Right lobe of liver (tissue), 6 donors: ENCODE data around the gene FAIM. TPM values are rescaled to one million over a fixed set of nuclear protein-coding genes. Genes with fewer than 3 reads are reported as not detected.

Experiments
- ATAC-seq, 4 donors: fragments of 200-7000 bp; cut with Tn5 transposase; one replicate each; pipeline ENCODE4 v1.9.1; 2020; ENCODE audit warnings: mild to moderate bottlenecking in 4 of 4, moderate library complexity in 4 of 4
- DNase-seq, 3 donors: peaks; one replicate each; pipeline ENCODE4 v3.0.0-alpha.2; 2020
- H3K27ac ChIP-seq, 3 donors: fragments of 200-600 bp; one replicate each; pipeline ENCODE4 v1.8.0; 2022
- H3K27me3 ChIP-seq, 2 donors: fragments of 200-600 bp; one replicate each; pipeline ENCODE4 v1.8.0; 2022
- H3K36me3 ChIP-seq, 4 donors: fragments of 200-600 bp; sonication (generic) in 1 of 4; one replicate each; pipeline versions ENCODE4 v1.5.1 to v1.8.0; 2017 to 2022; ENCODE audit warnings: control low read depth in 1 of 4
- H3K4me1 ChIP-seq, 4 donors: fragments of 200-600 bp; sonication (generic) in 1 of 4; one replicate each; pipeline versions ENCODE4 v1.5.1 to v1.8.0; 2017 to 2022; ENCODE audit warnings: control low read depth in 1 of 4
- H3K4me3 ChIP-seq, 3 donors: fragments of 200-600 bp; one replicate each; pipeline ENCODE4 v1.8.0; 2022
- H3K9me3 ChIP-seq, 4 donors: fragments of 200-600 bp; sonication (generic) in 1 of 4; one replicate each; pipeline versions ENCODE4 v1.5.1 to v1.8.0; 2017 to 2022; ENCODE audit warnings: control low read depth in 1 of 4
- POLR2A ChIP-seq: fragments of 450-650 bp; IDR thresholded peaks from one replicate; pipeline ENCODE4 v1.6.1; 2017; ENCODE audit warnings: antibody characterized with exemption, mild to moderate bottlenecking
- WGBS: methylation state at CpG from one replicate; pipeline ENCODE4 v1.1.6; 2018; ENCODE audit warnings: low coverage, low lambda C conversion rate; ENCODE audit not compliant: insufficient coverage; ENCODE audit errors: missing lambda C conversion rate; 5-methylcytosine and 5-hydroxymethylcytosine counted together
- intact Hi-C, 2 donors: fragments of 100-400 bp; cut with DNase I; formaldehyde crosslinking; loops; one replicate each; pipeline versions ENCODE4 v1.11.2 to v1.14.1; 2022
- total RNA-seq, 6 experiments: library from RNA; depleted of rRNA in 2 of 6; stranded (reverse); fragments of >200 nt in 2 of 6; fragmentation: NEBNext Ultra II Directional in 3 of 6; extraction: Animal tissue kit (Norgen Biotek cat#: 25700) in 3 of 6; gene quantifications; one replicate each; pipeline versions ENCODE4 v1.1.0 to v1.2.4, GENCODE V29; 2016 to 2023
- TF ChIP-seq, protein P1 (sequence below), 4 donors: fragments of 200-600 bp in 3 of 4; fragments of 450-650 bp in 1 of 4; IDR thresholded peaks; one replicate each; pipeline versions ENCODE4 v1.5.1 to v1.8.0; 2016 to 2022; ENCODE audit warnings: antibody characterized with exemption in 4 of 4, mild to moderate bottlenecking in 2 of 4
- donor health status: DM: no; HTN: yes; CAD: no.
- donor health status: DM: no; HTN: no; CAD: no.
- donor health status: DM: no; HTN: no; CAD: no.
- donor health status: DM: no; HTN: yes; CAD: no.
- donor health status: DM: no; HTN: yes; CAD: no.

FAIM gene
- total RNA-seq, 6 experiments from 2014 or later: 3.3 to 6.1 (median 3.9) TPM

DNA sequence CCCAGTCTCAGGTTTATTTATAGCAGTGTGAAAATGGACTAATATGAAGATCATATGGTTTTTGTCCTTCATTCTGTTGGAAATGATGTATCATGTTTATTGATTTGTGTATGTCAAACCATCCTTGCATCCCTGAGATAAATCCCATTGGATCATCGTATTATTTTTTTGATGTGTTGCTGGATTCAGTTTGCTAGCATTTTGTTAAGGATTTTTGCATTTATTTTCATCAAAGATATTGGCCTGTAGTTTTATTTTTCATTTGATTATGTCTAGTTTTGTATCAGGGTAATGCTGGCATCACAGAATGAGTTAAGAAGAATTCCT, 34.3 kb downstream of the FAIM start:
- 100% methylated on average over 1 of the region's 1 CpG for WGBS
- H3K36me3 ChIP-seq: no peaks in the 10 kb centered on the region
- H3K27me3 ChIP-seq: no peaks in the 10 kb centered on the region
- H3K4me1 ChIP-seq: no peaks in the 10 kb centered on the region
- TF ChIP-seq, protein P1, sequence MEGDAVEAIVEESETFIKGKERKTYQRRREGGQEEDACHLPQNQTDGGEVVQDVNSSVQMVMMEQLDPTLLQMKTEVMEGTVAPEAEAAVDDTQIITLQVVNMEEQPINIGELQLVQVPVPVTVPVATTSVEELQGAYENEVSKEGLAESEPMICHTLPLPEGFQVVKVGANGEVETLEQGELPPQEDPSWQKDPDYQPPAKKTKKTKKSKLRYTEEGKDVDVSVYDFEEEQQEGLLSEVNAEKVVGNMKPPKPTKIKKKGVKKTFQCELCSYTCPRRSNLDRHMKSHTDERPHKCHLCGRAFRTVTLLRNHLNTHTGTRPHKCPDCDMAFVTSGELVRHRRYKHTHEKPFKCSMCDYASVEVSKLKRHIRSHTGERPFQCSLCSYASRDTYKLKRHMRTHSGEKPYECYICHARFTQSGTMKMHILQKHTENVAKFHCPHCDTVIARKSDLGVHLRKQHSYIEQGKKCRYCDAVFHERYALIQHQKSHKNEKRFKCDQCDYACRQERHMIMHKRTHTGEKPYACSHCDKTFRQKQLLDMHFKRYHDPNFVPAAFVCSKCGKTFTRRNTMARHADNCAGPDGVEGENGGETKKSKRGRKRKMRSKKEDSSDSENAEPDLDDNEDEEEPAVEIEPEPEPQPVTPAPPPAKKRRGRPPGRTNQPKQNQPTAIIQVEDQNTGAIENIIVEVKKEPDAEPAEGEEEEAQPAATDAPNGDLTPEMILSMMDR (IDR thresholded peaks at IDR 0.05): no peak
- H3K9me3 ChIP-seq: peaks cover 0 to 9% (median 0%) of the 10 kb centered on the region in 4 donors
- no peak overlapping the region for H3K27ac ChIP-seq
- ATAC-seq (no peak), DNase-seq (no peak)
- intact Hi-C loops: no loop called here
- no peak overlapping the region for H3K4me3 ChIP-seq

DNA sequence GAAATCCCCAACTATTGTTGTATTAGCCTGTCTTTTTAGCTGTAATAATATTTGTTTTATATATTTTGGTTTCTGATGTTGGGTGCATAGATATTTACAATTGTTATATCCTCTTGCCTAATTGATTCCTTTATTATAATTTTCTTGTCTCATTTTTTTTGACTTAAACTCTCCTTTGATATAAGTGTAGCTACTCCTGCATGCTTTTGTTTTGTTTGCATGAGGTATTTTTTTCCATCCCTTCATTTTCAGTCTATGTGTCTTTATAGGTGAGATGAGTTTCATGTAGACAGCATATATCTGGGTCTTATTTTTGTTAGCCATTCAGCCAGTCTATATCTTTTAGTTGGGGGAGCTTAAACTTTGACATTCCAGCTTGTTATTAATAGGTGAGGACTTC, 37.4 kb downstream of the FAIM start:
- H3K9me3 ChIP-seq: peaks cover 0 to 9% (median 0%) of the 10 kb centered on the region in 4 donors
- H3K27me3 ChIP-seq: no peaks in the 10 kb centered on the region
- TF ChIP-seq, protein P1 (IDR thresholded peaks at IDR 0.05): no peak
- TF ChIP-seq POLR2A: no peak
- DNase-seq: no peak
- H3K4me1 ChIP-seq: no peaks in the 10 kb centered on the region
- H3K36me3 ChIP-seq: peaks cover 0 to 14% (median 8%) of the 10 kb centered on the region in 4 donors
- no peak overlapping the region for H3K27ac ChIP-seq
- intact Hi-C loops: no loop called here
- no peak for ATAC-seq
- no peak overlapping the region for H3K4me3 ChIP-seq

DNA sequence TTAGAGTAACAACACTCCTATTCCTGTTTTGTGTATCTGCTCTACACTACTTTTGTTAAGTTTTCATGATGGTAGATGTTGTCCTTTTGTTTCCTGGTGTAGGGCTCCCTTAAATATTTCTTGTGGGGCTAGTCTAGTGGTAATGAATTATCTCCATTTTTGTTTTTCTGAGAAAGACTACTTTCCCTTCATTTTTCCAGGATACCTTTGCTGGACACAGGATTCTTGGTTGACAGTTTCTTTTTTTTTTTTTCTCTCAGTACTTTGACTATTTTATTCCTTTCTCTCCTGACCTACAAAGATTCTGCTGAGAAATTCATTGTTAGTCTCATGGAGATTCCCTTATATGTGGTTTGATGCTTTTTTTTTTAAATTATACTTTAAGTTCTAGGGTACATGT, 37.9 kb downstream of the FAIM start:
- Histone ChIP-seq H3K4me3 (no peak overlapping the region), H3K36me3 (peaks cover 0 to 14% (median 10%) of the 10 kb centered on the region in 4 donors), H3K27ac (no peak overlapping the region), H3K4me1 (no peaks in the 10 kb centered on the region), H3K27me3 (no peaks in the 10 kb centered on the region), H3K9me3 (peaks cover 0 to 9% (median 0%) of the 10 kb centered on the region in 4 donors)
- TF ChIP-seq POLR2A: no peak
- TF ChIP-seq, protein P1 (IDR thresholded peaks at IDR 0.05): no peak
- intact Hi-C loops: no loop called here
- ATAC-seq: no peak
- DNase-seq: no peak

DNA sequence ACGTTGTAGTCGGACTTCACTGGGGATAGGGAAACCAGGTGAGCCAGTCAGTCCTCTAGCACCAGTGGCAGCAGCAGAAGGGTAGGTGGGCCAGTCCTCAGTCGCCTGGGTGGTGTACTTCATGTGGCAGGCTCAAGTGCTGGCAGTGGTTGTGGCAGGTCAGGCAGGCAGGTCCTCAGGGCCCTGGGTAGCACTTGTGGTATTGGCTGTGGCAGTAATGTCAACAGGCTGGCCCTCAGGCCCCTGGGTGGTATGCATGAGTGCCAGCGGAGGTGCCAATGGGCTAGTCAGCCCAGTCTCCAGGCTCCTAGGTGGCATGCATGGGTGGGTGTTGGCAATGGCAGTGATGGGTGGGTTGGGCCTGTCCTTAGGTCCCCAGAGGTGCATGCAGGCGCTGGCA, 40.6 kb downstream of the FAIM start:
- WGBS: 97% methylated on average over 3 of the region's 5 CpGs
- intact Hi-C loops: no loop called here
- Histone ChIP-seq H3K9me3 (peaks cover 0 to 9% (median 0%) of the 10 kb centered on the region in 4 donors), H3K36me3 (peaks cover 0 to 18% (median 11%) of the 10 kb centered on the region in 4 donors), H3K4me1 (no peaks in the 10 kb centered on the region), H3K27me3 (no peaks in the 10 kb centered on the region), H3K4me3 (no peak overlapping the region), H3K27ac (no peak overlapping the region)
- TF ChIP-seq, protein P1 (IDR thresholded peaks at IDR 0.05): no peak
- TF ChIP-seq POLR2A: no peak
- peak in 1 of 4 donors; percentile 22 for ATAC-seq
- no peak for DNase-seq

DNA sequence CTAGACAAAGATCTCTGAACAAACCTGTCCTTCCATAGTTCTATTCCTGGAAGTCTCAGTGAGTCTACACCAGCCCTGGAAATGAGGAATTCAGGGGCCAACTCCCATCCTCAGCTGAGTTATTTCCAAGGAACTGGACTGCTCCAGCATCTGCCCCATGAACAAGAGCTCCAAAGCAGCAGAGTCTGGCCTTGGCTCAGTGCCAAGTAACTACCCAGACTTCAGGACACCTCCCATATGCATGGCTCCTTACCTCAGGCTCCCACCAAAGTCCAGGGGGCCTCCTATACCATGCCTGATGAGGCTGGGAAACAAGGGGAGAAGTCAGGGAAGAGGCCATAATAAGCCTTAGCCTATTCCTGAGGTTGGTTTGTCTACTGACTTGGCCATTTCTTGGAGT, 45.0 kb downstream of the FAIM start:
- Histone ChIP-seq H3K4me1 (no peaks in the 10 kb centered on the region), H3K27me3 (no peaks in the 10 kb centered on the region), H3K27ac (no peak overlapping the region), H3K36me3 (peaks cover 0 to 50% (median 16%) of the 10 kb centered on the region in 4 donors), H3K4me3 (no peak overlapping the region), H3K9me3 (no peaks in the 10 kb centered on the region)
- DNase-seq: no peak
- TF ChIP-seq, protein P1 (IDR thresholded peaks at IDR 0.05): no peak
- TF ChIP-seq POLR2A: no peak
- ATAC-seq: no peak
- intact Hi-C loops: no loop called here
